Loucy (cell line): ENCODE data around the gene ZNF407.
A peak's percentile ranks its signal among the peaks of the same experiment; 100 is the strongest.

Source experiments
- H2AFZ ChIP-seq: fragments of 200-600 bp; sonication (generic); 2 replicates; pipeline ENCODE4 v1.6.0; 2016; ENCODE audit warnings: antibody characterized with exemption, mild to moderate bottlenecking, low read length, moderate library complexity
- H3F3A ChIP-seq: fragments of 200-600 bp; 2 replicates; pipeline ENCODE4 v1.6.0; 2016; ENCODE audit warnings: antibody characterized with exemption, low read depth, mild to moderate bottlenecking
- H3K27me3 ChIP-seq: fragments of 200-600 bp; sonication (generic); 2 replicates; pipeline ENCODE4 v1.6.1; 2014; ENCODE audit warnings: low read length, mild to moderate bottlenecking; ENCODE audit not compliant: insufficient read depth, poor library complexity, severe bottlenecking
- H3K36me3 ChIP-seq: fragments of 200-600 bp; sonication (generic); 2 replicates; pipeline ENCODE4 v1.6.1; 2016; ENCODE audit warnings: low read length; ENCODE audit not compliant: insufficient read depth
- H3K4me1 ChIP-seq: fragments of 200-600 bp; sonication (generic); 2 replicates; pipeline ENCODE4 v1.5.1; 2014; ENCODE audit warnings: low read length, mild to moderate bottlenecking; ENCODE audit not compliant: insufficient read depth, poor library complexity, severe bottlenecking
- H3K4me2 ChIP-seq: fragments of 200-600 bp; sonication (generic); 2 replicates; pipeline ENCODE4 v1.6.0; 2014; ENCODE audit warnings: antibody characterized with exemption, low read length, low read depth, mild to moderate bottlenecking; ENCODE audit not compliant: poor library complexity, severe bottlenecking
- H3K4me3 ChIP-seq: fragments of 200-600 bp; sonication (generic); 2 replicates; pipeline ENCODE4 v1.5.1; 2014; ENCODE audit warnings: low read length, mild to moderate bottlenecking, mixed read lengths; ENCODE audit not compliant: poor library complexity, severe bottlenecking
- H3K79me2 ChIP-seq: fragments of 200-600 bp; sonication (generic); 2 replicates; pipeline ENCODE4 v1.6.1; 2014; ENCODE audit warnings: low read length; ENCODE audit not compliant: insufficient read depth
- H3K9ac ChIP-seq: fragments of 200-600 bp; sonication (generic); 2 replicates; pipeline ENCODE4 v1.6.0; 2014; ENCODE audit warnings: mild to moderate bottlenecking, low read depth, low read length, moderate library complexity; ENCODE audit not compliant: poor library complexity, severe bottlenecking
- H3K9me2 ChIP-seq: fragments of 200-600 bp; sonication (generic); replicated peaks from 2 replicates; pipeline ENCODE4 v1.6.1; 2016; ENCODE audit warnings: low read depth, low read length, mixed read lengths
- H3K9me3 ChIP-seq: fragments of 200-600 bp; sonication (generic); 2 replicates; pipeline ENCODE4 v1.6.1; 2014; ENCODE audit warnings: mild to moderate bottlenecking, antibody characterized with exemption, low read length, low read depth; ENCODE audit not compliant: insufficient read depth
- H4K20me1 ChIP-seq: fragments of 200-600 bp; sonication (generic); 2 replicates; pipeline ENCODE4 v1.6.0; 2014; ENCODE audit warnings: antibody characterized with exemption, low read length, mild to moderate bottlenecking; ENCODE audit not compliant: insufficient read depth, poor library complexity, severe bottlenecking
- EZH2phosphoT487 ChIP-seq: fragments of 200-600 bp; IDR thresholded peaks from 2 replicates; pipeline ENCODE4 v1.6.1; 2018; ENCODE audit warnings: antibody characterized with exemption, mild to moderate bottlenecking, moderate library complexity, borderline replicate concordance
- TF ChIP-seq, protein P1 (sequence below): fragments of 200-600 bp; sonication (generic); conservative IDR thresholded peaks from 2 replicates; pipeline ENCODE4 v1.5.1; 2014; ENCODE audit warnings: mild to moderate bottlenecking, antibody characterized with exemption, low read length

ZNF407 gene

DNA sequence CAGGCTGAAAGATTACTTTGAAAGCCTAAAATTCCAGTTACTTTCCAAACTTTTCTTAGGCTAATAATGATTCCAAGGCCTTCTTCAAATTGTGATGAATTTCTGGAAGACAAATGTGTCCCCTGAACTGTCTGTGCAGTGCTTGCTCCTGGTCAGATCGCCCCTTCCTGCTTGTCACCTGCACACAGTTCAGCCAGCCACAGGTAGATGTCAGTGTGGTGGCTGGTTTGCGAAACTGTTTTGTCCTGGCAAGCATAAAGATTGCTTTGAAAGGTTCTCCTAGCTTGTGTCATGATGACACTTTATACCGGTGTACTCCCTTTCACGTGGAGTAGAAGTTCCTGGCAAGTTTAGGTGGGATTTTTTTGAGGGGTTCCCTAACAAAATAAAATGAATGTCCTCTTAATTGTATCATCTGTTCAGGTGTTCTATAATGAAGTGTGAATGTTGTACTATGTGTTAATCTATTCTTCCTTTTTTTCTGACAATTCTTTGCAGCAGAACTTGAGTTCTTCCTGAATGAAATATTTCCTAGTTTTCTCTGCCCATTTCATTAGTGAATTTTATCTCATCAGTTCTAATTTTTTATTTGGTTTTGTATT, 298.8 kb downstream of the ZNF407 start:
- TF ChIP-seq, protein P1, sequence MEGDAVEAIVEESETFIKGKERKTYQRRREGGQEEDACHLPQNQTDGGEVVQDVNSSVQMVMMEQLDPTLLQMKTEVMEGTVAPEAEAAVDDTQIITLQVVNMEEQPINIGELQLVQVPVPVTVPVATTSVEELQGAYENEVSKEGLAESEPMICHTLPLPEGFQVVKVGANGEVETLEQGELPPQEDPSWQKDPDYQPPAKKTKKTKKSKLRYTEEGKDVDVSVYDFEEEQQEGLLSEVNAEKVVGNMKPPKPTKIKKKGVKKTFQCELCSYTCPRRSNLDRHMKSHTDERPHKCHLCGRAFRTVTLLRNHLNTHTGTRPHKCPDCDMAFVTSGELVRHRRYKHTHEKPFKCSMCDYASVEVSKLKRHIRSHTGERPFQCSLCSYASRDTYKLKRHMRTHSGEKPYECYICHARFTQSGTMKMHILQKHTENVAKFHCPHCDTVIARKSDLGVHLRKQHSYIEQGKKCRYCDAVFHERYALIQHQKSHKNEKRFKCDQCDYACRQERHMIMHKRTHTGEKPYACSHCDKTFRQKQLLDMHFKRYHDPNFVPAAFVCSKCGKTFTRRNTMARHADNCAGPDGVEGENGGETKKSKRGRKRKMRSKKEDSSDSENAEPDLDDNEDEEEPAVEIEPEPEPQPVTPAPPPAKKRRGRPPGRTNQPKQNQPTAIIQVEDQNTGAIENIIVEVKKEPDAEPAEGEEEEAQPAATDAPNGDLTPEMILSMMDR = peak; percentile 66
- TF ChIP-seq EZH2phosphoT487 = no peak
- Histone ChIP-seq H4K20me1 (no peaks in the 10 kb centered on the region), H3K9me2 (no peaks in the 10 kb centered on the region), H3K9me3 (no peaks in the 10 kb centered on the region), H3K79me2 (no peaks in the 10 kb centered on the region), H2AFZ (no peak overlapping the region), H3F3A (no peaks in the 10 kb centered on the region), H3K36me3 (no peaks in the 10 kb centered on the region), H3K4me1 (no peaks in the 10 kb centered on the region), H3K9ac (no peak overlapping the region), H3K4me3 (no peak overlapping the region), H3K27me3 (no peaks in the 10 kb centered on the region), H3K4me2 (no peak overlapping the region)

GRCh38 chr18:74897971-74898657, 300.4 kb downstream of the ZNF407 start:
- TF ChIP-seq, protein P1 = no peak

DNA sequence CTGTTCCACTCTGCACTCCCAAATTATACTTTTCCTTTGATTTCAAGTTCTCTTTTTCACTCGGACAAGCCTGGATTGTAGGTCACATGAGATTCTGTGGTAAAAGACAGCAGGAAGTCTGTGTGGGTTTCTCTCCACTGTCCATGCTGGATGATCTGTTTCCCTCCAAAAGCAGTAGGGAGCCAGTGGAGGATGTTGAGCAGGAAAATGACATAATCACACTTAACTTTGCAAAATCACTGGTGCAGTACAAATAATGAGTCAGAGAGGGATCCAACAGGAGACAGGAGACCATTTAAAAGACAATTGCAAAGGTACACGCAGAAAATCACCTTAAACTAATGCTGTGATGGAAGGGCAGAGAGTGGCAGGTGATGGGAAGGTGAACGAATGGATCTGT, 301.3 kb downstream of the ZNF407 start:
- Histone ChIP-seq H3K4me1 (no peaks in the 10 kb centered on the region), H2AFZ (no peak overlapping the region), H3K79me2 (no peaks in the 10 kb centered on the region), H3K9me3 (no peaks in the 10 kb centered on the region), H3K9me2 (no peaks in the 10 kb centered on the region), H3K36me3 (no peaks in the 10 kb centered on the region), H3K9ac (no peak overlapping the region), H3F3A (no peaks in the 10 kb centered on the region), H4K20me1 (no peaks in the 10 kb centered on the region), H3K4me3 (no peak overlapping the region), H3K4me2 (no peak overlapping the region), H3K27me3 (no peaks in the 10 kb centered on the region)
- TF ChIP-seq EZH2phosphoT487 = no peak
- TF ChIP-seq, protein P1 = no peak

More at GRCh38 chr18:74897971-74898657, 300.4 kb downstream of the ZNF407 start:
- no peaks in the 10 kb centered on the region for H3F3A ChIP-seq
- no peak overlapping the region for H3K9ac ChIP-seq
- no peak overlapping the region for H3K4me3 ChIP-seq
- no peaks in the 10 kb centered on the region for H3K9me3 ChIP-seq
- H3K4me1 ChIP-seq = no peaks in the 10 kb centered on the region
- H3K27me3 ChIP-seq = no peaks in the 10 kb centered on the region
- no peaks in the 10 kb centered on the region for H4K20me1 ChIP-seq
- H2AFZ ChIP-seq = no peak overlapping the region
- H3K4me2 ChIP-seq = no peak overlapping the region
- H3K36me3 ChIP-seq = no peaks in the 10 kb centered on the region
- no peaks in the 10 kb centered on the region for H3K79me2 ChIP-seq
- no peaks in the 10 kb centered on the region for H3K9me2 ChIP-seq
